GM12891 (cell line): ENCODE results near the gene CHPT1.

Experiments used
- PAX5 ChIP-seq: IDR thresholded peaks from 2 replicates; pipeline ENCODE4 v1.6.1; 2011; ENCODE audit warnings: low read length, moderate library complexity, mild to moderate bottlenecking; ENCODE audit not compliant: insufficient read depth, severe bottlenecking
- POLR2A ChIP-seq: IDR thresholded peaks from 2 replicates; pipeline ENCODE4 v1.6.1; 2011; ENCODE audit warnings: low read depth, low read length, control low read depth
- POLR2AphosphoS5 ChIP-seq: IDR thresholded peaks from 2 replicates; pipeline ENCODE4 v1.6.1; 2011; ENCODE audit warnings: low read depth, low read length, control low read depth
- POU2F2 ChIP-seq: IDR thresholded peaks from 2 replicates; pipeline ENCODE4 v1.6.1; 2011; ENCODE audit warnings: low read depth, mild to moderate bottlenecking, control low read depth, low read length, moderate library complexity
- SPI1 ChIP-seq: IDR thresholded peaks from 2 replicates; pipeline ENCODE4 v1.6.1; 2011; ENCODE audit warnings: low read depth, low read length, control low read depth
- TAF1 ChIP-seq: IDR thresholded peaks from 2 replicates; pipeline ENCODE4 v1.6.1; 2011; ENCODE audit warnings: low read depth, low read length, control low read depth

DNA sequence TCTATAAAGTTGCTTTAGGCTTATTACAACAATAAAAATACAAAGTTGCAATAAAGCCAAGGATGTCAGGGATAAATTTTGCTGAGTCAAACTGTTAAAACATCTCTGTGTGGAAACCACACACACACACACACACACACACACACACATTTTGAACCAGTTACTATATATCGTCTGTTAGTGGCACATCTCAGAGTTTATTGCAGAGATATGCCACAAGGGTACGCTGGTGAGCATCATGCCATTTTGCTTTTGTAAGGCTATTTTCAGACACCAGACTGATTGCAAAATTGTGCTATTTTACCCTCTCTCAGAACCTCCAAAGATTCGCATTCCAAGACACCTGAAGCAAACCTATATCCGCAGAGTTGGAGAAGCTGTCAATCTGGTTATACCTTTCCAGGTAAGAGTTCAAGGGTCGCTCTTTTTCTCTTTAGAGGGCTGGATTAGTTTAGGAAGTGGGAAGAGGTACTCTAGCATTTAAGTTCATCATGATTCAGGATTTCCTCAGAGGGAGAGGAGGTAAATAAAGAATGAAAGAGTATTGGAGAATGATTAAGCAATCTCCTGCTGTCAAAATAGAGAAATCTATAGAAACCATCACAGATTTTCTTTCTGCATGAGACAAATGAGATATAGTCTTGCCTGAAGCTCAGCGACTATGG, 27.3 kb upstream of the CHPT1 start:
- TF ChIP-seq POLR2A (no peak), POLR2AphosphoS5 (no peak), TAF1 (no peak), PAX5 (no peak), SPI1 (no peak), POU2F2 (no peak)
